ENCODE measurements around the gene C5orf52.

- TF ChIP-seq CTCF (IDR thresholded peaks at IDR 0.05) (no peak), EP300 (IDR thresholded peaks at IDR 0.05) (no peak), POLR2A (IDR thresholded peaks at IDR 0.05) (no peak), POLR2AphosphoS5 (IDR thresholded peaks at IDR 0.05) (no peak)
Measured at GRCh38 chr5:157710882-157711281, 39.5 kb downstream of the C5orf52 start.
